Brain microvascular endothelial cell (primary cell): ENCODE data around the gene ARV1.

Experiments
- DNase-seq: peaks from one replicate; pipeline ENCODE4 v3.0.0-alpha.2; 2020
- H3K27ac ChIP-seq: fragments of 250-450 bp; sonication (Bioruptor Pico); 2 replicates; pipeline ENCODE4 v1.5.1; 2020; ENCODE audit warnings: mild to moderate bottlenecking, moderate library complexity
- H3K27me3 ChIP-seq: fragments of 250-450 bp; sonication (Bioruptor Pico); replicated peaks from 2 replicates; pipeline ENCODE4 v1.5.1; 2020; ENCODE audit warnings: mild to moderate bottlenecking
- H3K36me3 ChIP-seq: fragments of 250-450 bp; sonication (Bioruptor Pico); replicated peaks from 2 replicates; pipeline ENCODE4 v1.5.1; 2020; ENCODE audit warnings: mild to moderate bottlenecking
- H3K4me3 ChIP-seq: 2 replicates; pipeline ENCODE4 v1.5.1; 2011; ENCODE audit warnings: low read depth, mild to moderate bottlenecking, control low read depth, low read length, moderate library complexity
- CTCF ChIP-seq: IDR thresholded peaks from 2 replicates; pipeline ENCODE4 v1.5.1; 2011; ENCODE audit warnings: low read depth, mild to moderate bottlenecking, moderate library complexity, low read length, control low read depth, inconsistent platforms; ENCODE audit errors: missing control alignments
- in situ Hi-C: cut with HindIII; loops from 2 replicates; pipeline ENCODE4 v1.10.0; 2017; ENCODE audit warnings: low sequenced_read_pairs, low pct_ligation_motif_present

Gene ARV1

GRCh38 chr1:230938924-230939368, 39.9 kb upstream of the ARV1 start:
- no peak for DNase-seq
- no peaks in the 10 kb centered on the region for H3K36me3 ChIP-seq
- H3K27ac ChIP-seq: no peak overlapping the region
- in situ Hi-C loops: loop anchor here (25.0 kb wide), 1 partner anchor 273 kb away; no protein-coding TSS in a partner anchor
- TF ChIP-seq CTCF: no peak
- no peak overlapping the region for H3K4me3 ChIP-seq
- no peaks in the 10 kb centered on the region for H3K27me3 ChIP-seq

- TF ChIP-seq CTCF: no peak
- in situ Hi-C loops: loop anchor here (25.0 kb wide), 1 partner anchor 272 kb away; no protein-coding TSS in a partner anchor
- no peaks in the 10 kb centered on the region for H3K36me3 ChIP-seq
Observed at GRCh38 chr1:230939806-230940489, 38.9 kb upstream of the ARV1 start.

GRCh38 chr1:230940848-230941247, 38.0 kb upstream of the ARV1 start:
- Histone ChIP-seq H3K36me3 (no peaks in the 10 kb centered on the region), H3K27ac (no peak overlapping the region), H3K27me3 (no peaks in the 10 kb centered on the region), H3K4me3 (no peak overlapping the region)
- no peak for DNase-seq
- in situ Hi-C loops: loop anchor here (25.0 kb wide), 1 partner anchor 271 kb away; no protein-coding TSS in a partner anchor
- TF ChIP-seq CTCF: no peak

More at GRCh38 chr1:230939806-230940489, 38.9 kb upstream of the ARV1 start:
- no peak overlapping the region for H3K27ac ChIP-seq
- DNase-seq: no peak
- H3K4me3 ChIP-seq: no peak overlapping the region
- no peaks in the 10 kb centered on the region for H3K27me3 ChIP-seq

- no peaks in the 10 kb centered on the region for H3K36me3 ChIP-seq
- TF ChIP-seq CTCF: no peak
- no peaks in the 10 kb centered on the region for H3K27me3 ChIP-seq
- in situ Hi-C loops: loop anchor here (25.0 kb wide), 1 partner anchor 269 kb away; no protein-coding TSS in a partner anchor
- DNase-seq: no peak
- H3K27ac ChIP-seq: no peak overlapping the region
- no peak overlapping the region for H3K4me3 ChIP-seq
Observed at GRCh38 chr1:230943048-230943593, 35.8 kb upstream of the ARV1 start.

GRCh38 chr1:230948301-230948700, 30.6 kb upstream of the ARV1 start:
- DNase-seq: no peak
- no peak overlapping the region for H3K4me3 ChIP-seq
- no peak for TF ChIP-seq CTCF
- H3K27me3 ChIP-seq: no peaks in the 10 kb centered on the region
- H3K36me3 ChIP-seq: no peaks in the 10 kb centered on the region
- in situ Hi-C loops: loop anchor here (25.0 kb wide), 1 partner anchor 264 kb away; no protein-coding TSS in a partner anchor
- H3K27ac ChIP-seq: no peak overlapping the region
